HepG2 (cell line): ENCODE measurements around the gene HTRA2. TPM values are rescaled to one million over a fixed set of nuclear protein-coding genes. Genes with fewer than 3 reads are reported as not detected.

Experiments used
- CAMTA2 ChIP-seq: sonication (generic); formaldehyde crosslinking; IDR thresholded peaks from 2 replicates; pipeline ENCODE4 v1.4.0; 2020; ENCODE audit warnings: mild to moderate bottlenecking, missing genetic modification reagents, borderline replicate concordance
- CEBPG ChIP-seq: IDR thresholded peaks from 2 replicates; pipeline ENCODE4 v1.6.1; 2016
- CREB1 ChIP-seq, 2 experiments: fragments of 450-650 bp in 1 of 2; IDR thresholded peaks; 2 replicates each; pipeline ENCODE4 v1.6.1; 2016 to 2017; ENCODE audit warnings: control low read depth in 1 of 2, mild to moderate bottlenecking in 1 of 2, missing compliant biosample characterization in 1 of 2, missing genetic modification characterization in 1 of 2
- E2F2 ChIP-seq: sonication (generic); formaldehyde crosslinking; IDR thresholded peaks from 2 replicates; pipeline ENCODE4 v1.4.0; 2020; ENCODE audit warnings: missing genetic modification reagents, borderline replicate concordance
- FOSL1 ChIP-seq: sonication (generic); formaldehyde crosslinking; IDR thresholded peaks from 2 replicates; pipeline ENCODE4 v1.9.0; 2021; ENCODE audit warnings: missing genetic modification reagents, borderline replicate concordance
- GATAD2A ChIP-seq: IDR thresholded peaks from 2 replicates; pipeline ENCODE4 v1.6.1; 2016
- HNRNPUL1 ChIP-seq: fragments of 200-400 bp; formaldehyde crosslinking; IDR thresholded peaks from 2 replicates; pipeline ENCODE4 v1.6.1; 2017; ENCODE audit warnings: low read depth, mild to moderate bottlenecking, low read length, moderate library complexity
- ISL2 ChIP-seq: sonication (generic); formaldehyde crosslinking; IDR thresholded peaks from 2 replicates; pipeline ENCODE4 v1.5.0; 2020; ENCODE audit warnings: missing genetic modification reagents
- NPAS2 ChIP-seq: sonication (generic); formaldehyde crosslinking; IDR thresholded peaks from 2 replicates; pipeline ENCODE4 v1.8.0; 2022; ENCODE audit warnings: mild to moderate bottlenecking, missing genetic modification reagents, borderline replicate concordance
- PRMT3 ChIP-seq: sonication (generic); formaldehyde crosslinking; IDR thresholded peaks from 2 replicates; pipeline ENCODE4 v1.8.1; 2022; ENCODE audit warnings: low read depth, mild to moderate bottlenecking, moderate library complexity, missing genetic modification reagents, borderline replicate concordance
- RAD51 ChIP-seq: fragments of 450-650 bp; IDR thresholded peaks from 2 replicates; pipeline ENCODE4 v1.6.1; 2016; ENCODE audit warnings: borderline replicate concordance
- SMARCC2 ChIP-seq: fragments of 450-650 bp; IDR thresholded peaks from 2 replicates; pipeline ENCODE4 v1.6.1; 2017; ENCODE audit warnings: antibody characterized with exemption, mild to moderate bottlenecking
- SOX5 ChIP-seq: IDR thresholded peaks from 2 replicates; pipeline ENCODE4 v1.6.1; 2016; ENCODE audit warnings: borderline replicate concordance
- XRCC5 ChIP-seq: fragments of 200-400 bp; formaldehyde crosslinking; optimal IDR thresholded peaks from 2 replicates; pipeline ENCODE3; 2017; ENCODE audit warnings: mild to moderate bottlenecking, low read length
- YY1 ChIP-seq: IDR thresholded peaks from 2 replicates; pipeline ENCODE4 v1.6.1; 2011; ENCODE audit warnings: low read length, low read depth, moderate library complexity, mild to moderate bottlenecking; ENCODE audit not compliant: insufficient read depth, insufficient replicate concordance
- ZBTB1 ChIP-seq: sonication (generic); formaldehyde crosslinking; IDR thresholded peaks from 2 replicates; pipeline ENCODE4 v1.4.0; 2020; ENCODE audit warnings: missing genetic modification reagents, borderline replicate concordance
- ZBTB3 ChIP-seq: sonication (generic); formaldehyde crosslinking; IDR thresholded peaks from 2 replicates; pipeline ENCODE4 v1.4.0; 2020; ENCODE audit warnings: low read depth, mild to moderate bottlenecking, moderate library complexity, missing genetic modification reagents, borderline replicate concordance
- ZEB1 ChIP-seq: IDR thresholded peaks from 2 replicates; pipeline ENCODE4 v1.6.1; 2012; ENCODE audit warnings: mild to moderate bottlenecking, low read depth, inconsistent platforms; ENCODE audit not compliant: insufficient replicate concordance
- ZMYM3 ChIP-seq: sonication (generic); formaldehyde crosslinking; IDR thresholded peaks from 2 replicates; pipeline ENCODE4 v1.5.1; 2020; ENCODE audit warnings: mild to moderate bottlenecking, missing genetic modification reagents
- ZNF224 ChIP-seq: sonication (generic); formaldehyde crosslinking; IDR thresholded peaks from 2 replicates; pipeline ENCODE4 v1.5.0; 2020; ENCODE audit warnings: mild to moderate bottlenecking, missing genetic modification reagents
- ZNF432 ChIP-seq: sonication (generic); formaldehyde crosslinking; IDR thresholded peaks from 2 replicates; pipeline ENCODE4 v1.5.0; 2020; ENCODE audit warnings: missing genetic modification reagents, mild to moderate bottlenecking, borderline replicate concordance
- ZNF576 ChIP-seq: sonication (generic); formaldehyde crosslinking; IDR thresholded peaks from 2 replicates; pipeline ENCODE4 v1.4.0; 2020; ENCODE audit warnings: mild to moderate bottlenecking, missing genetic modification reagents
- ZNF747 ChIP-seq: sonication (generic); formaldehyde crosslinking; IDR thresholded peaks from 2 replicates; pipeline ENCODE4 v1.8.1; 2023; ENCODE audit warnings: missing genetic modification reagents, mild to moderate bottlenecking, borderline replicate concordance
- polyA plus RNA-seq, 8 experiments: library from polyadenylated mRNA; depleted of rRNA in 3 of 8; stranded (reverse) in 7 of 8; unstranded in 1 of 8; fragments of >200 nt; fragmentation: Illumina TruSeq in 4 of 8; extraction: Trizol in 4 of 8; gene quantifications; 2 replicates each; pipeline versions ENCODE4 v1.2.1 to v1.2.3, GENCODE V29; 2011 to 2016; ENCODE audit warnings: low read depth in 4 of 8, missing spikeins in 1 of 8, mixed read lengths in 1 of 8; ENCODE audit not compliant: insufficient read depth in 1 of 8
- total RNA-seq, 5 experiments: library from RNA; depleted of rRNA; stranded (reverse); fragments of >200 nt; fragmentation: Illumina TruSeq; extraction: Trizol; gene quantifications; 2 replicates each; pipeline ENCODE4 v1.2.3, GENCODE V29; 2016; ENCODE audit warnings: low read depth in 1 of 5
- TF ChIP-seq, protein P1 (sequence below): IDR thresholded peaks from 2 replicates; pipeline ENCODE4 v1.6.1; 2016; ENCODE audit warnings: missing compliant biosample characterization, missing genetic modification reagents, borderline replicate concordance
- TF ChIP-seq, protein P2 (sequence below): sonication (generic); formaldehyde crosslinking; IDR thresholded peaks from 2 replicates; pipeline ENCODE4 v1.5.0; 2020; ENCODE audit warnings: missing genetic modification reagents

HTRA2 gene
- total and polyA plus RNA-seq, 2 of the 13 experiments (the other 11 are each of a cell fraction or from before 2014, with no cell fraction given): 47.7 to 50.3 TPM

DNA sequence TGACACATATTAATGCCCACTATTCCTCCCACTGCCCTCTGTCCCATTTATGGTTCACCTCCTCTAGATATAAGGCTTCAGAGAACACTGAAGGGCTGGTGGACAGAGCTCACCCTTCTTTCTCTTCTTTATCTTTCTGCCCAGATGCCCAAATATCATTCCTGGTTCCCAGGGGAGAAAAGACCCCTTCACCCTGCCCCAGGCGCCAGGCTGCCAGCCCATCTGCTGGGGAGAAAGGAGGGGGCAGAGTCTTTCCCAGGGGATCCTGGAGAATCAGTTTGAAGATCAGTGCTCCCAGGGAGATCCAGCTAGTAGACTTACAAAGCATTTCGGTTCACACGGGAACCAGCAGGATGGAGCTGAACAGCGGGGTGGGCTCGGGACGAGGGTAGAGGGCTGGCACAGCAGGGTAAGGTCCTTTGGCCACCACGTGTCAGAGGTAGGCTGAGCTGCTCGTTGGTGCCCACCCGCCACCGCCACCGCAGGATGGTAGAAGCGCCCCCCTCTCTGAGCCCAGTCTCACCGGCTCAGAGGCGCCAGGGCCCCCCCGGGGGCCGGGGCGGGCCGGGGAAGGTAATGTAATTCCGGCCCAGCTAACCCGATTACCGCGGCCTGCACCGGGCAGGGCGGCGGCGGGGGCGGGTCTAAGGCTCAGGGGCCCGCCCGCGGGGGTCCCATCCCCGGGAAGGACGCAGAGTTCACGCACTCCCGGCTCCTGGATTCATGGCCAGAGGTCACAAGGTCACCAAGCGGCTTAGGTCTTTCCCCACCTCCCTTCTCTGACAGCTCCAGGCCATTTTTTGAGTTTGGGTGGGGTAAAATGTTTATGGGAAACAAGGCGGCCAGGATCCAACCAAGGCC is 16.8 kb upstream of the HTRA2 start (continued):
- TF ChIP-seq FOSL1 (CRISPR knock-in tag) (no peak), PRMT3 (CRISPR knock-in tag) (no peak), SMARCC2 (no peak), RAD51 (no peak), SOX5 (no peak), HNRNPUL1 (no peak), NPAS2 (CRISPR knock-in tag) (no peak), ZMYM3 (CRISPR knock-in tag) (no peak), E2F2 (no peak), ZNF576 (no peak), ZBTB1 (CRISPR knock-in tag) (no peak), YY1 (peak; percentile 36), XRCC5 (peak; percentile 11), ISL2 (CRISPR knock-in tag) (0 out of 2 replicates have a peak, but pooled peaks have one; percentile 12), ZNF432 (CRISPR knock-in tag) (no peak), CEBPG (CRISPR knock-in tag) (no peak), ZNF224 (CRISPR knock-in tag) (0 out of 2 replicates have a peak, but pooled peaks have one; percentile 67), ZNF747 (CRISPR knock-in tag) (no peak), CREB1 (IDR thresholded peaks at IDR 0.05) (no peak), CREB1 (CRISPR knock-in tag; IDR thresholded peaks at IDR 0.05) (no peak), GATAD2A (no peak), ZBTB3 (no peak), ZEB1 (peak; percentile 40), CAMTA2 (CRISPR knock-in tag) (no peak)
- TF ChIP-seq, protein P1, sequence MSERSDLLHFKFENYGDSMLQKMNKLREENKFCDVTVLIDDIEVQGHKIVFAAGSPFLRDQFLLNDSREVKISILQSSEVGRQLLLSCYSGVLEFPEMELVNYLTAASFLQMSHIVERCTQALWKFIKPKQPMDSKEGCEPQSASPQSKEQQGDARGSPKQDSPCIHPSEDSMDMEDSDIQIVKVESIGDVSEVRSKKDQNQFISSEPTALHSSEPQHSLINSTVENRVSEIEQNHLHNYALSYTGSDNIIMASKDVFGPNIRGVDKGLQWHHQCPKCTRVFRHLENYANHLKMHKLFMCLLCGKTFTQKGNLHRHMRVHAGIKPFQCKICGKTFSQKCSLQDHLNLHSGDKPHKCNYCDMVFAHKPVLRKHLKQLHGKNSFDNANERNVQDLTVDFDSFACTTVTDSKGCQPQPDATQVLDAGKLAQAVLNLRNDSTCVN (CRISPR knock-in tag): no peak
- TF ChIP-seq, protein P2, sequence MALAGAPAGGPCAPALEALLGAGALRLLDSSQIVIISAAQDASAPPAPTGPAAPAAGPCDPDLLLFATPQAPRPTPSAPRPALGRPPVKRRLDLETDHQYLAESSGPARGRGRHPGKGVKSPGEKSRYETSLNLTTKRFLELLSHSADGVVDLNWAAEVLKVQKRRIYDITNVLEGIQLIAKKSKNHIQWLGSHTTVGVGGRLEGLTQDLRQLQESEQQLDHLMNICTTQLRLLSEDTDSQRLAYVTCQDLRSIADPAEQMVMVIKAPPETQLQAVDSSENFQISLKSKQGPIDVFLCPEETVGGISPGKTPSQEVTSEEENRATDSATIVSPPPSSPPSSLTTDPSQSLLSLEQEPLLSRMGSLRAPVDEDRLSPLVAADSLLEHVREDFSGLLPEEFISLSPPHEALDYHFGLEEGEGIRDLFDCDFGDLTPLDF (CRISPR knock-in tag): no peak
